ENCODE data around the gene SLC12A9. TPM values are rescaled to one million over a fixed set of nuclear protein-coding genes. Genes with fewer than 3 reads are reported as not detected.
A peak's percentile ranks its signal among the peaks of the same experiment; 100 is the strongest.

SLC12A9 gene
- total RNA-seq, 1 donor from 2014 or later: 27.7 TPM

- H3K9me3 Mint-ChIP-seq: no peaks in the 10 kb centered on the region
- H3K27me3 Mint-ChIP-seq (ENCODE audit: low read depth): peaks cover 3% of the 10 kb centered on the region
- DNase-seq (ENCODE audit: low read depth, low spot score): no peak
- H3K27ac Mint-ChIP-seq (ENCODE audit: unreplicated experiment): no peak overlapping the region
- TF ChIP-seq, protein P1, sequence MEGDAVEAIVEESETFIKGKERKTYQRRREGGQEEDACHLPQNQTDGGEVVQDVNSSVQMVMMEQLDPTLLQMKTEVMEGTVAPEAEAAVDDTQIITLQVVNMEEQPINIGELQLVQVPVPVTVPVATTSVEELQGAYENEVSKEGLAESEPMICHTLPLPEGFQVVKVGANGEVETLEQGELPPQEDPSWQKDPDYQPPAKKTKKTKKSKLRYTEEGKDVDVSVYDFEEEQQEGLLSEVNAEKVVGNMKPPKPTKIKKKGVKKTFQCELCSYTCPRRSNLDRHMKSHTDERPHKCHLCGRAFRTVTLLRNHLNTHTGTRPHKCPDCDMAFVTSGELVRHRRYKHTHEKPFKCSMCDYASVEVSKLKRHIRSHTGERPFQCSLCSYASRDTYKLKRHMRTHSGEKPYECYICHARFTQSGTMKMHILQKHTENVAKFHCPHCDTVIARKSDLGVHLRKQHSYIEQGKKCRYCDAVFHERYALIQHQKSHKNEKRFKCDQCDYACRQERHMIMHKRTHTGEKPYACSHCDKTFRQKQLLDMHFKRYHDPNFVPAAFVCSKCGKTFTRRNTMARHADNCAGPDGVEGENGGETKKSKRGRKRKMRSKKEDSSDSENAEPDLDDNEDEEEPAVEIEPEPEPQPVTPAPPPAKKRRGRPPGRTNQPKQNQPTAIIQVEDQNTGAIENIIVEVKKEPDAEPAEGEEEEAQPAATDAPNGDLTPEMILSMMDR (conservative IDR thresholded peaks at IDR 0.05): no peak
- H3K4me3 Mint-ChIP-seq: no peak overlapping the region
- peaks cover 24% of the 10 kb centered on the region for H3K4me1 Mint-ChIP-seq
- peaks cover 11% of the 10 kb centered on the region for H3K36me3 Mint-ChIP-seq (ENCODE audit: low read depth)
These were observed 29.4 kb upstream of the SLC12A9 start for GRCh38 chr7:100823140-100823525.

DNA sequence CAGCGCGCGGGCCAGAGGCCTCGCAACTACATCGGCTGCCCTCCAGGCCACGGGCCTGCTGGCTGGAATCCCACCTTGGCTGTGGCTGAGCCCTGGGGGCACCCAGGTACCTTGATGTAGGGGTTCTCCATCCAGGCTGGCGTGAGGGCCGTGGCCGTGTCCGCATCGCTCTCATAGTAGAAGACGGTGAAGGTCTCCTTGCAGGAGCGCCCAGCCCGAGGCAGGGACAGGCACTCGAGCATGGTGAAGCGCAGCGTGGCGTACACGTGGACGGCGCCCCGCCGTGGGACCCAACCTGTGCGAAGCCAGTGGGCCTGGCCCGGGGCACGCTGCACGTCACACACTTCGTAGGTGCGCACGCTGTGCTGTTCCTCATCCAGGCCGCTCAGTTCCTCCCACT lies 29.0 kb upstream of the SLC12A9 start:
- Mint-ChIP-seq H3K9me3 (no peaks in the 10 kb centered on the region), H3K4me1 (peaks cover 25% of the 10 kb centered on the region), H3K4me3 (no peak overlapping the region), H3K27me3 (ENCODE audit: low read depth) (peaks cover 3% of the 10 kb centered on the region), H3K27ac (ENCODE audit: unreplicated experiment) (no peak overlapping the region), H3K36me3 (ENCODE audit: low read depth) (peaks cover 11% of the 10 kb centered on the region)
- no peak for DNase-seq (ENCODE audit: low read depth, low spot score)
- TF ChIP-seq, protein P1 (conservative IDR thresholded peaks at IDR 0.05): no peak

GRCh38 chr7:100824499-100825214 lies 27.9 kb upstream of the SLC12A9 start:
- H3K36me3 Mint-ChIP-seq (ENCODE audit: low read depth): peaks cover 6% of the 10 kb centered on the region
- H3K27ac Mint-ChIP-seq (ENCODE audit: unreplicated experiment): no peak overlapping the region
- TF ChIP-seq, protein P1 (conservative IDR thresholded peaks at IDR 0.05): no peak
- peak overlapping the region; percentile 72 for H3K4me3 Mint-ChIP-seq
- no peak for DNase-seq (ENCODE audit: low read depth, low spot score)
- peaks cover 3% of the 10 kb centered on the region for H3K27me3 Mint-ChIP-seq (ENCODE audit: low read depth)
- peaks cover 28% of the 10 kb centered on the region for H3K4me1 Mint-ChIP-seq
- H3K9me3 Mint-ChIP-seq: no peaks in the 10 kb centered on the region

- Mint-ChIP-seq H3K9me3 (no peaks in the 10 kb centered on the region), H3K27ac (ENCODE audit: unreplicated experiment) (no peak overlapping the region), H3K36me3 (ENCODE audit: low read depth) (peaks cover 6% of the 10 kb centered on the region), H3K4me3 (peak overlapping the region; percentile 98), H3K27me3 (ENCODE audit: low read depth) (peaks cover 3% of the 10 kb centered on the region), H3K4me1 (peaks cover 28% of the 10 kb centered on the region)
- TF ChIP-seq, protein P1 (conservative IDR thresholded peaks at IDR 0.05): no peak
- DNase-seq (ENCODE audit: low read depth, low spot score): no peak
These were observed 27.3 kb upstream of the SLC12A9 start for GRCh38 chr7:100825215-100825671.

GRCh38 chr7:100825751-100826513 lies 26.6 kb upstream of the SLC12A9 start:
- TF ChIP-seq, protein P1 (conservative IDR thresholded peaks at IDR 0.05): peak; percentile 30
- peaks cover 28% of the 10 kb centered on the region for H3K4me1 Mint-ChIP-seq
- peaks cover 2% of the 10 kb centered on the region for H3K36me3 Mint-ChIP-seq (ENCODE audit: low read depth)
- no peaks in the 10 kb centered on the region for H3K9me3 Mint-ChIP-seq
- H3K4me3 Mint-ChIP-seq: peak overlapping the region; percentile 98
- peaks cover 3% of the 10 kb centered on the region for H3K27me3 Mint-ChIP-seq (ENCODE audit: low read depth)
- no peak for DNase-seq (ENCODE audit: low read depth, low spot score)
- peak overlapping the region; percentile 97 for H3K27ac Mint-ChIP-seq (ENCODE audit: unreplicated experiment)

All from neural crest cell (in vitro differentiated cells).